Loucy (cell line): ENCODE measurements around the gene BST1.

Experiments used
- H2AFZ ChIP-seq: fragments of 200-600 bp; sonication (generic); 2 replicates; pipeline ENCODE4 v1.6.0; 2016; ENCODE audit warnings: antibody characterized with exemption, mild to moderate bottlenecking, low read length, moderate library complexity
- H3F3A ChIP-seq: fragments of 200-600 bp; 2 replicates; pipeline ENCODE4 v1.6.0; 2016; ENCODE audit warnings: antibody characterized with exemption, low read depth, mild to moderate bottlenecking
- H3K27me3 ChIP-seq: fragments of 200-600 bp; sonication (generic); 2 replicates; pipeline ENCODE4 v1.6.1; 2014; ENCODE audit warnings: low read length, mild to moderate bottlenecking; ENCODE audit not compliant: insufficient read depth, poor library complexity, severe bottlenecking
- H3K36me3 ChIP-seq: fragments of 200-600 bp; sonication (generic); 2 replicates; pipeline ENCODE4 v1.6.1; 2016; ENCODE audit warnings: low read length; ENCODE audit not compliant: insufficient read depth
- H3K4me1 ChIP-seq: fragments of 200-600 bp; sonication (generic); 2 replicates; pipeline ENCODE4 v1.5.1; 2014; ENCODE audit warnings: low read length, mild to moderate bottlenecking; ENCODE audit not compliant: insufficient read depth, poor library complexity, severe bottlenecking
- H3K4me2 ChIP-seq: fragments of 200-600 bp; sonication (generic); 2 replicates; pipeline ENCODE4 v1.6.0; 2014; ENCODE audit warnings: antibody characterized with exemption, low read length, low read depth, mild to moderate bottlenecking; ENCODE audit not compliant: poor library complexity, severe bottlenecking
- H3K4me3 ChIP-seq: fragments of 200-600 bp; sonication (generic); 2 replicates; pipeline ENCODE4 v1.5.1; 2014; ENCODE audit warnings: low read length, mild to moderate bottlenecking, mixed read lengths; ENCODE audit not compliant: poor library complexity, severe bottlenecking
- H3K79me2 ChIP-seq: fragments of 200-600 bp; sonication (generic); 2 replicates; pipeline ENCODE4 v1.6.1; 2014; ENCODE audit warnings: low read length; ENCODE audit not compliant: insufficient read depth
- H3K9ac ChIP-seq: fragments of 200-600 bp; sonication (generic); 2 replicates; pipeline ENCODE4 v1.6.0; 2014; ENCODE audit warnings: mild to moderate bottlenecking, low read depth, low read length, moderate library complexity; ENCODE audit not compliant: poor library complexity, severe bottlenecking
- H3K9me2 ChIP-seq: fragments of 200-600 bp; sonication (generic); replicated peaks from 2 replicates; pipeline ENCODE4 v1.6.1; 2016; ENCODE audit warnings: low read depth, low read length, mixed read lengths
- H3K9me3 ChIP-seq: fragments of 200-600 bp; sonication (generic); 2 replicates; pipeline ENCODE4 v1.6.1; 2014; ENCODE audit warnings: mild to moderate bottlenecking, antibody characterized with exemption, low read length, low read depth; ENCODE audit not compliant: insufficient read depth
- H4K20me1 ChIP-seq: fragments of 200-600 bp; sonication (generic); 2 replicates; pipeline ENCODE4 v1.6.0; 2014; ENCODE audit warnings: antibody characterized with exemption, low read length, mild to moderate bottlenecking; ENCODE audit not compliant: insufficient read depth, poor library complexity, severe bottlenecking
- EZH2phosphoT487 ChIP-seq: fragments of 200-600 bp; IDR thresholded peaks from 2 replicates; pipeline ENCODE4 v1.6.1; 2018; ENCODE audit warnings: antibody characterized with exemption, mild to moderate bottlenecking, moderate library complexity, borderline replicate concordance
- TF ChIP-seq, protein P1 (sequence below): fragments of 200-600 bp; sonication (generic); conservative IDR thresholded peaks from 2 replicates; pipeline ENCODE4 v1.5.1; 2014; ENCODE audit warnings: mild to moderate bottlenecking, antibody characterized with exemption, low read length

The BST1 gene

GRCh38 chr4:15737255-15737654 is 34.4 kb downstream of the BST1 start:
- Histone ChIP-seq H3K36me3 (no peaks in the 10 kb centered on the region), H3K79me2 (no peaks in the 10 kb centered on the region), H3F3A (no peaks in the 10 kb centered on the region; the same call in 1 of the 2 replicates), H3K4me1 (peaks cover 45% of the 10 kb centered on the region), H3K9me2 (no peaks in the 10 kb centered on the region), H3K9ac (no peak overlapping the region), H3K27me3 (no peaks in the 10 kb centered on the region), H3K4me2 (no peak overlapping the region), H3K4me3 (no peak overlapping the region), H2AFZ (no peak overlapping the region), H4K20me1 (no peaks in the 10 kb centered on the region), H3K9me3 (peaks cover 5% of the 10 kb centered on the region; the same call in 1 of the 2 replicates)
- TF ChIP-seq, protein P1, sequence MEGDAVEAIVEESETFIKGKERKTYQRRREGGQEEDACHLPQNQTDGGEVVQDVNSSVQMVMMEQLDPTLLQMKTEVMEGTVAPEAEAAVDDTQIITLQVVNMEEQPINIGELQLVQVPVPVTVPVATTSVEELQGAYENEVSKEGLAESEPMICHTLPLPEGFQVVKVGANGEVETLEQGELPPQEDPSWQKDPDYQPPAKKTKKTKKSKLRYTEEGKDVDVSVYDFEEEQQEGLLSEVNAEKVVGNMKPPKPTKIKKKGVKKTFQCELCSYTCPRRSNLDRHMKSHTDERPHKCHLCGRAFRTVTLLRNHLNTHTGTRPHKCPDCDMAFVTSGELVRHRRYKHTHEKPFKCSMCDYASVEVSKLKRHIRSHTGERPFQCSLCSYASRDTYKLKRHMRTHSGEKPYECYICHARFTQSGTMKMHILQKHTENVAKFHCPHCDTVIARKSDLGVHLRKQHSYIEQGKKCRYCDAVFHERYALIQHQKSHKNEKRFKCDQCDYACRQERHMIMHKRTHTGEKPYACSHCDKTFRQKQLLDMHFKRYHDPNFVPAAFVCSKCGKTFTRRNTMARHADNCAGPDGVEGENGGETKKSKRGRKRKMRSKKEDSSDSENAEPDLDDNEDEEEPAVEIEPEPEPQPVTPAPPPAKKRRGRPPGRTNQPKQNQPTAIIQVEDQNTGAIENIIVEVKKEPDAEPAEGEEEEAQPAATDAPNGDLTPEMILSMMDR = peak; percentile 60
- no peak for TF ChIP-seq EZH2phosphoT487

- Histone ChIP-seq H3K4me1 (peaks cover 54% of the 10 kb centered on the region), H4K20me1 (no peaks in the 10 kb centered on the region), H3K9me2 (no peaks in the 10 kb centered on the region), H3K36me3 (no peaks in the 10 kb centered on the region), H3K79me2 (no peaks in the 10 kb centered on the region), H2AFZ (peak overlapping the region; percentile 69), H3K9me3 (peaks cover 5% of the 10 kb centered on the region; the same call in 1 of the 2 replicates), H3K4me2 (peak overlapping the region; percentile 36), H3F3A (no peaks in the 10 kb centered on the region; the same call in 1 of the 2 replicates), H3K4me3 (no peak overlapping the region), H3K27me3 (no peaks in the 10 kb centered on the region), H3K9ac (peak overlapping the region; percentile 36)
- no peak for TF ChIP-seq EZH2phosphoT487
- TF ChIP-seq, protein P1 = no peak
Measured at GRCh38 chr4:15738877-15739276, 36.0 kb downstream of the BST1 start.

- no peaks in the 10 kb centered on the region for H3K36me3 ChIP-seq
- no peak for TF ChIP-seq EZH2phosphoT487
- TF ChIP-seq, protein P1 = no peak
- H4K20me1 ChIP-seq = no peaks in the 10 kb centered on the region
- no peaks in the 10 kb centered on the region for H3K27me3 ChIP-seq
- H3K4me3 ChIP-seq = no peak overlapping the region
- H3K9me3 ChIP-seq = peaks cover 5% of the 10 kb centered on the region; the same call in 1 of the 2 replicates
- no peaks in the 10 kb centered on the region; the same call in 1 of the 2 replicates for H3F3A ChIP-seq
- H2AFZ ChIP-seq = no peak overlapping the region
- no peak overlapping the region for H3K9ac ChIP-seq
- peaks cover 46% of the 10 kb centered on the region for H3K4me1 ChIP-seq
- no peaks in the 10 kb centered on the region for H3K9me2 ChIP-seq
- H3K79me2 ChIP-seq = no peaks in the 10 kb centered on the region
- no peak overlapping the region for H3K4me2 ChIP-seq
Measured at GRCh38 chr4:15740764-15741404, 38.0 kb downstream of the BST1 start.
